Effector CD4-positive, alpha-beta T cell (primary cell): ENCODE measurements around the gene LRRTM4.
"Not testable (repeated sequence)": the region's sequence is repeated elsewhere in the genome, so short reads cannot be mapped to it uniquely, and the experiment has no call there.

ENCODE experiments used
- DNase-seq: peaks from one replicate; pipeline ENCODE4 v3.0.0-alpha.2; 2020

Gene LRRTM4

GRCh38 chr2:77309725-77310124, 212.5 kb downstream of the LRRTM4 start:
- no peak for DNase-seq

DNA sequence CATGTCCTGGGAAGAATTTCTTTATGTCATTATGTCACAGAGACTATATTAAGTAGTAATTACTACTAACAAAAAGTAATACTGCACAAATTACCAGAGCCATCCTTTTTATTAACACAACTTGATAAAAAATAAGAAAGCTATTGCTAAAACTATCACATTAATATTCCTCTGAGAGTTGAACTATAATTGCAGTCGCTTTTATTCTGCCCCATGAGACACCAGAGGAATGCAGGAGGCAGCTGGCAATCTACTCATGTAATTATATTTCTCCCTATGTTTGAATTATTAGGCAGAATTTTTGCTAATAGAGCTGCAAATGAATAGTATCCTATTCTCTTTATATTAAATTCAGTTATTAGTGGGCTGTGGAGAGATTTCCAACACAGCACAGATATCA, 220.7 kb downstream of the LRRTM4 start:
- no peak for DNase-seq

- DNase-seq = no peak
These were observed 225.4 kb downstream of the LRRTM4 start for GRCh38 chr2:77296791-77297190.

DNA sequence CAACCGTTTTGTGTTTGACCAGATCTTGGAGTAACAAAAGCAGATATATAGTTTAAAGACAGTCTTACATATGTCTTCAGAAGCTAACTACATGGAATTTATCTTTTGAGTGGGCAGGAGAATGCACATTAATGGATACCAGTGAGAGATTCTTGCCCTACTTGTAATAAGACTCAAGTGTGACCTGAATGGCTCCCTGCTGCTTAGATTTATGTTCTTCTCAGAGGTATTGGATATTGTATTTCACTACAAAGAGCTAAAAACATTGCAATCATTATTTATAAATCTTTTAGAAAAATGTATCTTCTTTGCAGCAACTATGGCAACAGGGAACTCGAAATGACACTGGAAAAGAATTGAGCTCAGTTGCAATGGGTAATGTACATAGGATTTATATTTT, 227.7 kb downstream of the LRRTM4 start:
- DNase-seq = no peak

GRCh38 chr2:77284353-77284752, 237.8 kb downstream of the LRRTM4 start:
- DNase-seq = no peak

DNA sequence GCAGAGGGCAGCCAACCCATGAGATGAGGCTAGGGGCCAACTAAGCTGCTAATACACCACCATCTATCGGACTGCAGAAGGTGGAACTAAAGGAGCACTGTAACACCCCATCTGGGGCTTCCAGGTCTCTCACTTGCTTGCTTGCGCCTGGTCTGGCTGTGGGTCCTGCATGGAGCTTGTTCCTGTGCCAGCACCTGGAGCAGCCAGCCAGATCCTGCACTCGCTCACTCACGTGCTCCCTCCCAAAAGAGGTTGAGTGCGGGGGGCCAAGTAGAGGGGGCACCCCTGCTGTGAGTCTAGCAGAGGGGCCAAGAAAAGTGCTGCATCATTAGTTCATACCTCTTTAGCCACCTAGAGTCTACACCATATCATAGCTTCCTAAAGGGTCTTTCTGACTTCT, 250.9 kb downstream of the LRRTM4 start:
- no peak for DNase-seq

DNA sequence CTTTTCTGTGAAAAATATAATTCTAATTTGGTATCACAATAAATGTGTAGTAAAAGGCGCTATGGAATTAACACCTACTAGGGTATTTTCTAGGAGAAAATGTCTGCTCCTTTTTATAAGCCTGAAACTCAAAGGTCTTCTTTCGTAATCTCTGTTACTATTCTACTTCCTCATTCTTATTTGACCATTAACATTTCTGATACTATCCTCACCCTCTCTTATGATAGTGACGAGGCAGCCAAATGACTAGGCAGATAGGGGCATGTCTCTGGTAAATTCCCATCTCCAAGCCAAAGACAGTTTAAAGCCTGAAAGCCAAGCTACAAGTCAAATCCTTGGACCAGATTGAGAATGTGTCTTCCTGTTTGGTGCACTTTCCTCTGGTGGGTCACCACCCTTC, 251.7 kb downstream of the LRRTM4 start:
- no peak for DNase-seq

- no peak for DNase-seq
These were observed 253.6 kb downstream of the LRRTM4 start for GRCh38 chr2:77268626-77269025.

DNA sequence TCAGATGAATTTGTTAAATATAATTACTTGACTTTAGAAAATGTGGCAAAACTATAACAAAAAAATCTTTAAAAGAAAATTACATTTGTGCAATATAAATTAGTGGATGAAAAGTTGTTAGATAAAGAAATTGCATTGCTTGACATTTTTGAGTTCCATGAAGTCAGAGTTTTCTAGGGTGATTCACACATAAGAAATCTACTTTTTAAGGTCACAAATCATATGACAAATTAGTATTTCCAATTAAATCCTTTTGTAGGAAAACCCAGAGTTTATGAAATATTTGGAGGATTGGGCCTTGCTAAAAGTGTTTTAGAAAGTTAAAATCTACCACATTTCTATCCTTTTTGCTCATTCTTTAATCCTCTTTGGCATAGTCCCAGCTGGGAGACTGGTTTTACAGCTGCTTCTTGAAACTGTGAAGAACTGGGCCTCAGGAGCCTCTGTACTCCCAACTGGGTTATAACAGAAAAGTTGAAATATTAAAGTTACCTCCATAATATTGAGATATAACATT, 289.2 kb downstream of the LRRTM4 start:
- DNase-seq = no peak

DNA sequence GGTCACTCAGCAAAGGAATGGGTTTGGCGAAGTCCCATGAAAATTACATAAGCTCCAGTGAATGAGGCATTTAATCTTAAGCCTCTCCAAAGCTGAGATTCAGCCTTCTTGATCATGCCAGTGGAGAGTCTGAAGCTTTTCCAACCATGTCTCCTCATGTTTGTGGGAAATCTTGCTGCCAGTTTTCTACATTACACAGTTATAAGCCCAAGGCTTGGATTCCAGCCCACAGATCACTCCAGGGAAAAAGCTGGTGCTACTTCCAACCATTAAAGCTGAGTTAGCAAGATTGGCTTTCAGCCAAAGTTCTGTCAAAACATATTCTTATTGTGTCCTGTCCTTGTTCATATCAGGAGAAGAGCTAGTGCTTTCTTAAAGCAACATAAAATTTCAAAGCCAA, 293.8 kb downstream of the LRRTM4 start:
- DNase-seq = no peak

GRCh38 chr2:77210725-77211124, 311.5 kb downstream of the LRRTM4 start:
- DNase-seq = no peak

DNA sequence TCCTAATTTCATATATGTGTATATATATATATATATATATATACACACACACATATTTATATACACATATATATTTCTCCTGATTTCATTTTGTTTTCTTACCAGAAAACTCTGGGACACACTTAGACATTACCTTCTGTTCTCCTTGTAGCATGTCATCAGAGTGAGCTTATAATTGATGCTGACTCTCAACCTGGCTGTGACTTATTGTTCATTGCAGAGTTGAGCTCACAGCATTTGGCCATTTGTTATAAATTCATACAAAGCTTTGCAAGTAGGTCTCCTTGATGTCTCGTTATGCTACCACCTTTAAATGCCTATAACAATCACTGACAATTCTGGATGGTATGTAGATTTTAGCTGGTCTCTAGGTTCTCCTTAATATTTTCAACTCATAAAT, 314.8 kb downstream of the LRRTM4 start:
- DNase-seq = no peak

DNA sequence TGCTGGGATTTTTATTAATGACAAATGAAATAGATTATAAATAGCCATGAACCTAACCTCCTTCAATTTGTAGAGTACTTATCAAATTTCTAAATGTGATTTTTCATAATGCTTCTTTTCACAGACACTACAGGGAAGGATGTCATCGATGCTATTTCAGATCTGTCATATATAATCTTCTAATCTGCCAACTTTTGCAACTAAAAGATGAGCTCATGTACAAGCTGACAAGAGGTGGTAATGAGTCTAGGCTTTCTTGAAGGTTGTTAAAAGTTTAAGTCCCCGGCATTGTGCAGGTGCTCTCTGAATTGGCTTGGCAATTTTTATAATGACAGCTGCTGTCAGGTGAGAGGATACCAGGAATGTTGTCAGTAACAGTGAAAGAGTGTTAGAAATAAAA, 320.4 kb downstream of the LRRTM4 start:
- DNase-seq = no peak

DNA sequence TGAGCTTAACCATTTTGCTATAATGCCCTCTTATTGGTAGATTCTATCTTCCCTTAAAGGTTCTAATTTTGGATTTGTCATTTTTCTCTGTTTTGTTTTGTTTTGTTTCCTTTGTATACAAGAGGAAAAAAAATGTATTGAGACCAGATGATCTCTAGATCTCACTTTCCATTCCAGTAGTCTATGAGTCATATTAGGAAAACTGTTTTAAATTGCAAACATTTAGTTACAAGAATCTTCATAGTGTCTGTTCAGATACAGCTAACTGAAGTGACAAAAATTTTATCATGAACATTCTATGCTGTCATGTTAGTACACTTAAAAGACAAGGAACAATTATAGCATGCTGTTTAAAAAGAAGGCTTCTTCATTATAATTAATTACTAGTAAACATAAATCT, 322.8 kb downstream of the LRRTM4 start:
- DNase-seq = no peak

DNA sequence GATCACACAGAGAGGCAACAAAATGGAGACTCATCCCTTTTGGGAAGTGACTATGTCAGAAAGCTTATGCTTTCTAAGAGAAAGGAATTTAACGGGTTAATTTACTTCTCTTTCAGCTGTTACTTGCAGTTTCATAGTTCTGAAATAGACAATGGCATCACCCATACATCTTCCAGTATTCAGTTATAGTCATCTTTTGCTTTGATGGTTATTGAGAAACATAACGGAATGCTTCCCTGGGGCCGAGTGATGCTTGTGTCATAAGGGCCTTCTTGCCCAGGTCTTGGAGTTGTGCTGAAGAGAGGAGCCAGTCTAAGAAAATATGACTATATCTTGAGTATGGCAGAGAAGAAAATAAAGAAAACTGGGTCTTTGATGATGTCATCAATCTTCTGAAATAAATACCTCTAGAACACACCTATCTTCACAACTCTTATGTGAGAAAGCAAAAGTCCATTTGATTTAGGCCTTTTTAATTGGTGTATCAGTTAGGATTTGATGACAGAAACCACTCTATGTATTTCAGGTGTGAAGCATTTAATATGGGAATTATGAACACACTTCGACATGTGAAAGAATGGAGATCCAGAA, 328.2 kb downstream of the LRRTM4 start:
- DNase-seq = no peak

DNA sequence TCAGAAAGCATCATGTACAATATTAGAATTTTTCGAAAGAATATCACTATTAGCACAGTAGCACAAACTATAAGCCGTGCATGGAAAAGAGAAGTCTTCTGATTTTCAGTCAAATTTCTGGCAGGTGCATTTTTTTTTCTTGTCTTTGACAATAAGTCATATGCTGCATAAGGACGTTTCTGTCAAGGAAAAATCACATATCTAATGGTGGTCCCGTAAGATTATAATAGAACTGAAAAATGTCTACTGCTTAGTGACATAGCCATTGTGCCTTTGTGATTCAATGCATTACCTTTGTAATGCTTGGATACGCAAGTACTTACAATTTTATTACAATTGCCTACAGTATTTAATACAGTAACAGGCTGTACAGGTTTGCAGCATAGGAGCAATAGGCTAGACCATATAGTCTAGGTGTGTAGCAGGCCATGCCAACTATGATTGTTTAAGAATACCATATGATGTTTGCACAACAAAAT, 329.3 kb downstream of the LRRTM4 start:
- DNase-seq = no peak

DNA sequence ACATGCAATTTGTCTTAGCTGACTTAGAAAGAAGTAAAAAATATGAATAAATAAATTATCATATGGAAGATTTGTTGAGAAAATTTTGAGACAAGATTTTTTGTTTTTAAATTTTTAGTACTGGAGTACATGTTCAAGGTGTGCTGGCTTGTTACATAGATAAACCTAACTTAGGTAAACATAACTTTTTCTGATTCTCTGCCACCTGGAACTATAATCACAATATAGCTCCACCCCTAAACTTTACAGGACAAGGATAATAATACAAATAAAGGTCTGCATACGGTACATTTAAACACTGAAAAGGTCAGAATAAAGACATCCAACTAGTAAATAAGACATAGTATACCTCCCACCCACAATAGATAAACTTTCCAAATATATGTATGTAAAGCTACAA, 330.5 kb downstream of the LRRTM4 start:
- DNase-seq = no peak

GRCh38 chr2:77190721-77191346, 331.3 kb downstream of the LRRTM4 start:
- DNase-seq = no peak

GRCh38 chr2:77185052-77185451, 337.1 kb downstream of the LRRTM4 start:
- no peak for DNase-seq

DNA sequence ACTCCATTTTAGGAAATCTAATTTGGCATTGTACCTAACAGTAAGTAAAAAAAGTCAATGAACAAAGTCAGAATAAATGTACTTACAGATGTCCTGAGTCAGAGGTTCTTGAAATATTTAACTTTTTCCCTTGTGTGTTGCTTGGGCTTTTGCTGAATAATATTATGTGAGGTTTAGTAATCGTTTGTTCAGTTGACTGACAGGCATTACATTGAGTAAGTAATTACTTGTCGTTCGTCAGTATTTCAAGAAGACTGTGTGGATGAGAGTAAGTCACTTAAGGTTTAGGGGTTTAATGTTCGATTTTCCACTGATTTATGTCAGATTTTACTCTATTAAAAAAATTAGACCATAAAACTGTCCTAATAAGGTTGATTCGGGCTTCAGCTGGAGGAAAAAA, 342.9 kb downstream of the LRRTM4 start:
- DNase-seq = no peak

- not testable (repeated sequence) for DNase-seq
These were observed 346.9 kb downstream of the LRRTM4 start for GRCh38 chr2:77175266-77175780.

DNA sequence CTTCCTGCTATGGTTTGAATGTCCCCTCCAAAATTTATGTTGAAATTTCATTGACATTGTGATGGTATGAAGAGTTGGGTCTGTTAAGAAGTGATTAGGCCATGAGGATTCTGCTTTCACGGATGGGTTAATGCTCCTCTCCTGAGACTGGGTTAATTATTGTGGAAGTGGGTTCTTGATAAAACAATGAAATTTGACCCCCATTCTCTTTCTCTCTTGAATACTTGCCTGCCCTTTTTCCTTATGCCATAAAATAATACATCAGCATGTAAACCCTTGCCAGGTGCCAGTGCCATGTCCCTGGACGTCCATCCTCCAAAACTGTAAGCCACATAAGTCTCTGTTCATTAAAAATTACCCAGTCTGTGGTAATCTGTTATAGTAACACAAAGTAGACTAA, 352.8 kb downstream of the LRRTM4 start:
- no peak for DNase-seq

DNA sequence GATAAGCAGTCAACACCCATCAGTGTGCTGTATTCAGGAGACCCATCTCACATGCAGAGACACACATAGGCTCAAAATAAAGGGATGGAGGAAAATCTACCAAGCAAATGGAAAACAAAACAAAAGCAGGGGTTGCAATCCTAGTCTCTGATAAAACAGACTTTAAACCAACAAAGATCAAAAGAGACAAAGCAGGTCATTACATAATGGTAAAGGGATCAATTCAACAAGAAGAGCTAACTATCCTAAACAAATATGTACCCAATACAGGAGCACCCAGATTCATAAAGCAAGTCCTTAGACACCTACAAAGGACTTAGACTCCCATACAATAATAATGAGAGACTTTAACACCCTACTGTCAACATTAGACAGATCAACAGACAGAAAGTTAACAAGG, 358.2 kb downstream of the LRRTM4 start:
- DNase-seq = not testable (repeated sequence)

DNA sequence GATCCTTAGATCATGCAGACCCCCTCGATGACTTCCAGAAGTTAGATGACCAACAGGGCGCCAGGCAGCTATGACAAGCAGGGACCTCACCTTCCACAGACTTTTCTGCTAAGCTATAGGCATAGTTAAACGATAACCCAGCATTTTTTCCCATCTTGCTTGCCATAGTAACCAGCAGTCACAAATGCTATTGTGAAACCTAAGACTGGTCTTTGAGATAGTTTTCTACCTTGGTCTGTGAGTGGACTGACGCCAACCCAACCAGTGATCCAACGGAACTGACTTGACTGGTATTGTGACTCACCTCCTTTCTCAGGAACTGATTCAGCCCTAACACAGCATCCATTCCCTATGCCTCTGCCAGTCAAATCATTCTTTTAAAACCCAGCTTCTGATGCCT, 361.2 kb downstream of the LRRTM4 start:
- DNase-seq = no peak

- no peak for DNase-seq
These were observed 365.6 kb downstream of the LRRTM4 start for GRCh38 chr2:77156599-77156998.
